Measurements from ENCODE around the gene IGLL1. TPM values are rescaled to one million over a fixed set of nuclear protein-coding genes. Genes with fewer than 3 reads are reported as not detected.
"Not testable (repeated sequence)": the region's sequence is repeated elsewhere in the genome, so short reads cannot be mapped to it uniquely, and the experiment has no call there.

IGLL1 gene
- polyA plus RNA-seq, 1 of the 3 experiments (the other 2 are of a cell fraction), result not detected

DNA sequence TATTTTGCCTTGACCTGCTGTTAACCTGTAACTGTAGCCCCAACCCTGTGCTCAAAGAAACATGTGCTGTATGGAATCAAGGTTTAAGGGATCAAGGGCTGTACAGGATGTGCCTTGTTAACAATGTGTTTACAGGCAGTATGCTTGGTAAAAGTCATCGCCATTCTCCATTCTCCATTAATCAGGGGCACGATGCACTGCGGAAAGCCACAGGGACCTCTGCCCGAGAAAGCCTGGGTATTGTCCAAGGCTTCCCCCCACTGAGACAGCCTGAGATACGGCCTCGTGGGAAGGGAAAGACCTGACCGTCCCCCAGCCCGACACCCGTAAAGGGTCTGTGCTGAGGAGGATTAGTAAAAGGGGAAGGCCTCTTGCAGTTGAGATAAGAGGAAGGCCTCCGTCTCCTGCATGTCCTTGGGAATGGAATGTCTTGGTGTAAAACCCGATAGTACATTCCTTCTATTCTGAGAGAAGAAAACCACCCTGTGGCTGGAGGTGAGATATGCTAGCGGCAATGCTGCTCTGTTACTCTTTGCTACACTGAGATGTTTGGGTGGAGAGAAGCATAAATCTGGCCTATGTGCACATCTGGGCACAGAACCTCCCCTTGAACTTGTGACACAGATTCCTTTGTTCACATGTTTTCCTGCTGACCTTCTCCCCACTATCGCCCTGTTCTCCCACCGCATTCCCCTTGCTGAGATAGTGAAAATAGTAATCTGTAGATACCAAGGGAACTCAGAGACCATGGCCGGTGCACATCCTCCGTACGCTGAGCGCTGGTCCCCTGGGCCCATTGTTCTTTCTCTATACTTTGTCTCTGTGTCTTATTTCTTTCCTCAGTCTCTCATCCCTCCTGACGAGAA is 42.0 kb downstream of the IGLL1 start:
- H3K27me3 ChIP-seq (ENCODE audit: insufficient read depth); H3F3A ChIP-seq (replicated peaks; ENCODE audit: insufficient read depth); H3K79me2 ChIP-seq (ENCODE audit: insufficient read depth); H3K9me2 ChIP-seq; H3K36me3 ChIP-seq (replicated peaks in 1 of 2; ENCODE audit: control insufficient read depth in 1 of 2, insufficient read depth in 2 of 2, low read length in 1 of 2); H4K20me1 ChIP-seq (ENCODE audit: insufficient read depth); H3K4me2 ChIP-seq; H3K4me3 ChIP-seq (ENCODE audit: low read depth in 2 of 2, low read length in 1 of 2); H3K9ac ChIP-seq; POLR2A ChIA-PET; DNase-seq; H2AFZ ChIP-seq (ENCODE audit: low read depth); H3K9me3 ChIP-seq: not testable (repeated sequence)
- CTCF ChIA-PET, result interaction anchor here (1.0 to 4.2 kb wide), 12 partner anchors 11 to 312 kb away, joined by 3 to 49 read pairs (median 6); no protein-coding TSS in a partner anchor
- H3K27ac ChIP-seq (ENCODE audit: low read depth in 2 of 2, low read length in 1 of 2), result peak overlapping the region in 1 of 2 experiments; percentile 6; a peak in 1 of 4 replicates
- peaks cover 7 to 15% of the 10 kb centered on the region in 2 experiments; a peak in 3 of 4 replicates for H3K4me1 ChIP-seq (ENCODE audit: control insufficient read depth in 1 of 2, insufficient read depth in 2 of 2, low read depth in 1 of 2, low read length in 1 of 2)
- WGBS (ENCODE audit: low lambda C conversion rate), result 88% methylated on average over 18 of the region's 19 CpGs

DNA sequence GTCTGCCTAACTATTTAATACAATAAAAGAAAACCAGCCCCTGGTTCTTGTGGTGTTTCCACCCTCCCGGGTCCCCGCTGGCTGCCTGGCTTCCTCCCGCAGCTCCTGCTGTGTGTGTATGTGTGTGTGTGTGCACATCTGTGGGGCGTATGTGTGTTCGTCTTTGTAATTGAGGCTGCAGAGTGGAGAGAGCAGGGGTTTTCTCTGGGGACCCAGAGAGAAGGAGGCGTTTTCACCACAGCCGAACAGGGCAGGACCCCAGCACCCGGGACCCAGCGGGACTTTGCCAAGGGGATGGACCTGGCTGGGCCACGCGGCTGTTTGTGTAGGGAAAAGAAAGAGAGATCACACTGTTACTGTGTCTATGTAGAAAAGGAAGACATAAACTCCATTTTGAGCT is 42.7 kb downstream of the IGLL1 start:
- H3F3A ChIP-seq (replicated peaks; ENCODE audit: insufficient read depth), result no peaks in the 10 kb centered on the region
- H3K36me3 ChIP-seq (replicated peaks in 1 of 2; ENCODE audit: control insufficient read depth in 1 of 2, insufficient read depth in 2 of 2, low read length in 1 of 2), result no peaks in the 10 kb centered on the region
- H3K9ac ChIP-seq, result no peak overlapping the region
- no peaks in the 10 kb centered on the region for H4K20me1 ChIP-seq (ENCODE audit: insufficient read depth)
- DNase-seq, result no peak
- H3K9me2 ChIP-seq, result no peaks in the 10 kb centered on the region
- H3K79me2 ChIP-seq (ENCODE audit: insufficient read depth), result no peaks in the 10 kb centered on the region
- ChIA-PET POLR2A (no interaction called here), CTCF (interaction anchor here (1.0 to 1.1 kb wide), 2 partner anchors 54 to 135 kb away, joined by 3 to 4 read pairs; no protein-coding TSS in a partner anchor)
- no peak overlapping the region for H3K27ac ChIP-seq (ENCODE audit: low read depth in 2 of 2, low read length in 1 of 2)
- no peak overlapping the region for H3K4me3 ChIP-seq (ENCODE audit: low read depth in 2 of 2, low read length in 1 of 2)
- no peaks in the 10 kb centered on the region for H3K27me3 ChIP-seq (ENCODE audit: insufficient read depth)
- H2AFZ ChIP-seq (ENCODE audit: low read depth), result no peak overlapping the region
- TF ChIP-seq, protein P1, sequence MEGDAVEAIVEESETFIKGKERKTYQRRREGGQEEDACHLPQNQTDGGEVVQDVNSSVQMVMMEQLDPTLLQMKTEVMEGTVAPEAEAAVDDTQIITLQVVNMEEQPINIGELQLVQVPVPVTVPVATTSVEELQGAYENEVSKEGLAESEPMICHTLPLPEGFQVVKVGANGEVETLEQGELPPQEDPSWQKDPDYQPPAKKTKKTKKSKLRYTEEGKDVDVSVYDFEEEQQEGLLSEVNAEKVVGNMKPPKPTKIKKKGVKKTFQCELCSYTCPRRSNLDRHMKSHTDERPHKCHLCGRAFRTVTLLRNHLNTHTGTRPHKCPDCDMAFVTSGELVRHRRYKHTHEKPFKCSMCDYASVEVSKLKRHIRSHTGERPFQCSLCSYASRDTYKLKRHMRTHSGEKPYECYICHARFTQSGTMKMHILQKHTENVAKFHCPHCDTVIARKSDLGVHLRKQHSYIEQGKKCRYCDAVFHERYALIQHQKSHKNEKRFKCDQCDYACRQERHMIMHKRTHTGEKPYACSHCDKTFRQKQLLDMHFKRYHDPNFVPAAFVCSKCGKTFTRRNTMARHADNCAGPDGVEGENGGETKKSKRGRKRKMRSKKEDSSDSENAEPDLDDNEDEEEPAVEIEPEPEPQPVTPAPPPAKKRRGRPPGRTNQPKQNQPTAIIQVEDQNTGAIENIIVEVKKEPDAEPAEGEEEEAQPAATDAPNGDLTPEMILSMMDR (IDR thresholded peaks at IDR 0.05), result no peak
- TF ChIP-seq RAD21 (IDR thresholded peaks at IDR 0.05; ENCODE audit: low read length) (no peak), GABPA (IDR thresholded peaks at IDR 0.05; ENCODE audit: low read depth) (no peak), EP300 (IDR thresholded peaks at IDR 0.05; ENCODE audit: borderline replicate concordance in 1 of 2, low read depth in 1 of 2, low read length in 1 of 2) (no peak), MEF2A (IDR thresholded peaks at IDR 0.05; ENCODE audit: borderline replicate concordance, low read depth) (no peak), TCF12 (IDR thresholded peaks at IDR 0.05) (no peak), ELF1 (IDR thresholded peaks at IDR 0.05) (no peak), NFIC (IDR thresholded peaks at IDR 0.05; ENCODE audit: borderline replicate concordance) (no peak), RCOR1 (IDR thresholded peaks at IDR 0.05; ENCODE audit: low read length) (no peak), YY1 (IDR thresholded peaks at IDR 0.05; ENCODE audit: low read depth) (no peak), GATA2 (CRISPR knock-in tag; IDR thresholded peaks at IDR 0.05) (no peak), FOXJ3 (CRISPR knock-in tag; IDR thresholded peaks at IDR 0.05) (no peak)
- TF ChIP-seq, protein P2, sequence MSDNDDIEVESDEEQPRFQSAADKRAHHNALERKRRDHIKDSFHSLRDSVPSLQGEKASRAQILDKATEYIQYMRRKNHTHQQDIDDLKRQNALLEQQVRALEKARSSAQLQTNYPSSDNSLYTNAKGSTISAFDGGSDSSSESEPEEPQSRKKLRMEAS (IDR thresholded peaks at IDR 0.05; ENCODE audit: low read depth), result no peak
- TF ChIP-seq, protein P3, sequence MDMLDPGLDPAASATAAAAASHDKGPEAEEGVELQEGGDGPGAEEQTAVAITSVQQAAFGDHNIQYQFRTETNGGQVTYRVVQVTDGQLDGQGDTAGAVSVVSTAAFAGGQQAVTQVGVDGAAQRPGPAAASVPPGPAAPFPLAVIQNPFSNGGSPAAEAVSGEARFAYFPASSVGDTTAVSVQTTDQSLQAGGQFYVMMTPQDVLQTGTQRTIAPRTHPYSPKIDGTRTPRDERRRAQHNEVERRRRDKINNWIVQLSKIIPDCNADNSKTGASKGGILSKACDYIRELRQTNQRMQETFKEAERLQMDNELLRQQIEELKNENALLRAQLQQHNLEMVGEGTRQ (IDR thresholded peaks at IDR 0.05; ENCODE audit: borderline replicate concordance, low read depth, low read length), result no peak
- TF ChIP-seq, protein P4, sequence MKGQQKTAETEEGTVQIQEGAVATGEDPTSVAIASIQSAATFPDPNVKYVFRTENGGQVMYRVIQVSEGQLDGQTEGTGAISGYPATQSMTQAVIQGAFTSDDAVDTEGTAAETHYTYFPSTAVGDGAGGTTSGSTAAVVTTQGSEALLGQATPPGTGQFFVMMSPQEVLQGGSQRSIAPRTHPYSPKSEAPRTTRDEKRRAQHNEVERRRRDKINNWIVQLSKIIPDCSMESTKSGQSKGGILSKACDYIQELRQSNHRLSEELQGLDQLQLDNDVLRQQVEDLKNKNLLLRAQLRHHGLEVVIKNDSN (IDR thresholded peaks at IDR 0.05; ENCODE audit: borderline replicate concordance, low read depth), result no peak
- TF ChIP-seq, protein P5, sequence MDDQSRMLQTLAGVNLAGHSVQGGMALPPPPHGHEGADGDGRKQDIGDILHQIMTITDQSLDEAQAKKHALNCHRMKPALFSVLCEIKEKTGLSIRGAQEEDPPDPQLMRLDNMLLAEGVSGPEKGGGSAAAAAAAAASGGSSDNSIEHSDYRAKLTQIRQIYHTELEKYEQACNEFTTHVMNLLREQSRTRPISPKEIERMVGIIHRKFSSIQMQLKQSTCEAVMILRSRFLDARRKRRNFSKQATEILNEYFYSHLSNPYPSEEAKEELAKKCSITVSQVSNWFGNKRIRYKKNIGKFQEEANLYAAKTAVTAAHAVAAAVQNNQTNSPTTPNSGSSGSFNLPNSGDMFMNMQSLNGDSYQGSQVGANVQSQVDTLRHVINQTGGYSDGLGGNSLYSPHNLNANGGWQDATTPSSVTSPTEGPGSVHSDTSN (IDR thresholded peaks at IDR 0.05), result no peak
- peaks cover under 1 to 17% of the 10 kb centered on the region in 2 experiments; a peak in 3 of 4 replicates for H3K4me1 ChIP-seq (ENCODE audit: control insufficient read depth in 1 of 2, insufficient read depth in 2 of 2, low read depth in 1 of 2, low read length in 1 of 2)
- WGBS (ENCODE audit: low lambda C conversion rate), result 95% methylated on average over 11 of the region's 11 CpGs
- no peak overlapping the region for H3K4me2 ChIP-seq
- no peaks in the 10 kb centered on the region for H3K9me3 ChIP-seq

Data from SK-N-SH (cell line).